Retinal pigment epithelial cell (primary cell): ENCODE measurements around the gene ISOC1.

Experiments
- DNase-seq: peaks from one replicate; pipeline ENCODE4 v3.0.0-alpha.2; 2010; ENCODE audit warnings: low read depth
- H3K4me3 ChIP-seq: 2 replicates; pipeline ENCODE4 v1.5.1; 2011; ENCODE audit warnings: mild to moderate bottlenecking, low read length, control low read depth, moderate library complexity
- CTCF ChIP-seq: conservative IDR thresholded peaks from 2 replicates; pipeline ENCODE4 v1.5.1; 2011; ENCODE audit warnings: low read depth, low read length, control low read depth, inconsistent platforms

ISOC1 gene

GRCh38 chr5:129101794-129102193, 7.2 kb downstream of the ISOC1 start:
- H3K4me3 ChIP-seq = no peak overlapping the region
- DNase-seq = no peak
- no peak for TF ChIP-seq CTCF

DNA sequence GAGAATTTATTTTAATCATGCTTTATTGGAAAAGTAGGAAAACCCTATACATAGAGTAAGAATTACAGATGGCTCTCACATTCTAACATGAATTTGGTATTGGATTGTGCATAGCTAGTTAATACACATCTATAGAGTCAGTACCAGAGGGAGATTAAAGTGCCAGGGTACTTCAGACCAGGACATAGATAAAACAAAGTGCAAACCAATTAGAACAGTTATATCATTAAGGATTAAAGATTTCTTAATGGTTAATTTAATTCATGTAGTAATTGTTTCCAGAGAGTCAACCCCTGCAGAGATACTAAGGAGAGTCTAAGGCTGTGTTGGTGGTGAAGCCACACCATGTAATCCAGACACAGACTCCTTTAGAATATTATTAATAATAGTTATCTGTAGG, 8.8 kb downstream of the ISOC1 start:
- no peak overlapping the region for H3K4me3 ChIP-seq
- no peak for TF ChIP-seq CTCF
- no peak for DNase-seq

GRCh38 chr5:129104915-129105455, 10.4 kb downstream of the ISOC1 start:
- H3K4me3 ChIP-seq = no peak overlapping the region
- no peak for DNase-seq
- TF ChIP-seq CTCF = no peak

DNA sequence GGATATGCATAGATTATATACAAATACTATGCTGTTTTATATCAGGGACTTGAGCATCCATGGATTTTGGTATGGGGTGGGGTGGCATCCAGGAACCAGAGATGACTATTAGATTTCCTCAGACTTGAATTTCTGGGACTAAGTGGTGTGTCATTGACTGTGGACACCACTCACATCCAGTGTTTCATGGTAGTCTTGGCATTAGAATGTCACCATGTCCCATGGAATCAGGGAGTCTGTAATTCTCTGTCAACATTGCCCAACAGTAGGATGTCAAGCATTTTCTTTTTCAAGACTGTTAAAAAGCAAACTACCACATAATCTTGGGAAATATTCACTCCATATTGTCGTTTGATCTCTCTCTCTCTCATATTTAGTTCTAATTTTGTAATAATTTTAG, 13.1 kb downstream of the ISOC1 start:
- TF ChIP-seq CTCF = no peak
- H3K4me3 ChIP-seq = no peak overlapping the region
- no peak for DNase-seq

DNA sequence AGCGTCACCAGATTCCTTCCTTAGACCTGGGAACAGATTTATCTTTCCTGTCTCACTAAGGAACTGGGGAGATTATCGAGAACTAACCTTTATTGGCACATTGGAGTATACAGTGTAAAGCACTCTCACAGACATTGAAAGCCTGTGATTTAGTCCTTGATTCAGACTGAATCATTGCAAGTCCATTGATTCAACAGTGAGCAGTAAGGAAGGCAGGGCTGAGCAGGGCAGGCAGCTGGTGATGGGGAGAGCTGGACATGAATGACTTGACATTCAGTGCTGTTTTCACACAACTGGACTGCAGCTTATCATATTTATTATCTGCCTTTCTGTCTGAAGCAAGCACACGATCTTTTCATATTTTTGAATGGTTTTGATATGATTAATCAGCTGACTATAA, 16.2 kb downstream of the ISOC1 start:
- TF ChIP-seq CTCF = no peak
- no peak overlapping the region for H3K4me3 ChIP-seq
- DNase-seq = no peak

- no peak for DNase-seq
- TF ChIP-seq CTCF = no peak
- H3K4me3 ChIP-seq = no peak overlapping the region
Measured at GRCh38 chr5:129111351-129111750, 16.8 kb downstream of the ISOC1 start.

DNA sequence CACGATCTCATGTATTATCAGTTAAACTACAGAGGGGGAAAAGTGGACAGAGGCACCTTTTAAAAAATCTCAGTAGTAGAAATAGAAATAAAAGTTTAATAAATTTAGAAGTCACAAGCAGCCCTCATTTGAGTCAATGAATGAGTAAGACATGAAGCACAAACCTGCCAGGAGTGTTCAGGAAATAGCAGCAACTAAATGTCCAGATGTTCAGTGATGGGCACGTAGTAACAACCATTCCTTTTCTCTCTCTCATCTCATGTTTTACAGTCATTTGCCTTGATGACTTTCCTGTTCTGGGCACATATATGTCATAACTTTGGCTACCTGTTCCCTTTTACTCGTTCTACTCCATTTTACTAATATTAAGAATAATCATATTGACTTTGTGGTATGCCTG, 17.7 kb downstream of the ISOC1 start:
- no peak for TF ChIP-seq CTCF
- no peak for DNase-seq

More for the DNA sequence above, 17.7 kb downstream of the ISOC1 start:
- H3K4me3 ChIP-seq = no peak overlapping the region
